Prostate gland (tissue), 2 donors: ENCODE data around the gene NREP.

Source experiments
- CTCF ChIP-seq, 4 experiments: fragments of 200-600 bp in 2 of 4; fragments of 450-650 bp in 2 of 4; sonication (generic) in 2 of 4; IDR thresholded peaks; 1 replicate in 3 of 4; 2 replicates in 1 of 4; pipeline ENCODE4 v1.5.1; 2016 to 2019; ENCODE audit warnings: antibody characterized with exemption in 4 of 4, mild to moderate bottlenecking in 2 of 4, moderate library complexity in 2 of 4
- POLR2A ChIP-seq: fragments of 450-650 bp; IDR thresholded peaks from one replicate; pipeline ENCODE4 v1.6.1; 2016; ENCODE audit warnings: antibody characterized with exemption, mild to moderate bottlenecking

GRCh38 chr5:111749303-111750026 is 7.5 kb downstream of the NREP start:
- TF ChIP-seq CTCF (IDR thresholded peaks at IDR 0.05) (no peak), POLR2A (no peak)
